ENCODE results near the gene AGBL1.

DNA sequence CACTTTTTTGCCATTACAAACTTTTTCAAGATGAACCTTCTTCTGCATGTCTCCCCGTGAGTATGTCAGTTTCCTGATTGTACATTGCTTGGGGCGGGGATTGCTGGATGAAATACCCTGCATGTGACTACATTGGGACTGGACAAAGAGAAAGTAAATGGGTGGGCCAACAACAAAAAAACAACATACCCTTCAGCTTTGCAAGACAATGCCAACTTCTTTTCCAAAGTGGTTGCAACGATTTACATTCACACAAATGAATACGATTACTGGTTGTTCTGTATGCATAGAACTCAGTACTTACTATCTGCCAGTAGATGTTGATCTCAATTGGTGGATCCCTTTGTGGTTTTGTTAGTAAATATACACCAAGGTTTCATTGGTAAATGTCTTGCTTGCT lies 908.4 kb downstream of the AGBL1 start:
- TF ChIP-seq CTCF (IDR thresholded peaks at IDR 0.05; ENCODE audit: insufficient read depth, low read length, poor library complexity, severe bottlenecking) = no peak
- no peak for TF ChIP-seq EZH2phosphoT487 (conservative IDR thresholded peaks at IDR 0.05; ENCODE audit: low read length)

Measured in SU-DHL-6 (cell line).